ENCODE data around the gene ZNF891. TPM values are rescaled to one million over a fixed set of nuclear protein-coding genes. Genes with fewer than 3 reads are reported as not detected.

ZNF891 gene
- total RNA-seq, 1 experiment from 2014 or later = 0.02 TPM

DNA sequence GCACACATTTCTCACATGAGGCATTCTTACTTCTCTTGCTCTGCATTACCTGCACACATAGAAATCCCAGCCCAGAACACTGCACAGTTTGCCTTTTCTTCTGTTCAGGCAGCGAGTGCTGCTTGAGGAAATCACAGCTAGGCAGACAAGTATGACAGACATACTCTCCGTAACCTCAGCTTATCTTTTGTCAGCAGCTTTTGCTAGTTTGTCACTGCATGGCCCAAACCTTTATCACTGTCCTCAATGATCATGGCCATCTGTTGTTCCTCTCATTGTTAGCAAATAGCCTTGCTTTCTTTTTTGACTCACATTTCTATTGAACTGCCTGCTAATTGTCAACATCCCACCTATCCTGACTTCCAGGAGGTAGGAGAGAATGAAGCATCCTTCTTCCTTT lies 5.7 kb upstream of the ZNF891 start (continued):
- TF ChIP-seq, protein P1, sequence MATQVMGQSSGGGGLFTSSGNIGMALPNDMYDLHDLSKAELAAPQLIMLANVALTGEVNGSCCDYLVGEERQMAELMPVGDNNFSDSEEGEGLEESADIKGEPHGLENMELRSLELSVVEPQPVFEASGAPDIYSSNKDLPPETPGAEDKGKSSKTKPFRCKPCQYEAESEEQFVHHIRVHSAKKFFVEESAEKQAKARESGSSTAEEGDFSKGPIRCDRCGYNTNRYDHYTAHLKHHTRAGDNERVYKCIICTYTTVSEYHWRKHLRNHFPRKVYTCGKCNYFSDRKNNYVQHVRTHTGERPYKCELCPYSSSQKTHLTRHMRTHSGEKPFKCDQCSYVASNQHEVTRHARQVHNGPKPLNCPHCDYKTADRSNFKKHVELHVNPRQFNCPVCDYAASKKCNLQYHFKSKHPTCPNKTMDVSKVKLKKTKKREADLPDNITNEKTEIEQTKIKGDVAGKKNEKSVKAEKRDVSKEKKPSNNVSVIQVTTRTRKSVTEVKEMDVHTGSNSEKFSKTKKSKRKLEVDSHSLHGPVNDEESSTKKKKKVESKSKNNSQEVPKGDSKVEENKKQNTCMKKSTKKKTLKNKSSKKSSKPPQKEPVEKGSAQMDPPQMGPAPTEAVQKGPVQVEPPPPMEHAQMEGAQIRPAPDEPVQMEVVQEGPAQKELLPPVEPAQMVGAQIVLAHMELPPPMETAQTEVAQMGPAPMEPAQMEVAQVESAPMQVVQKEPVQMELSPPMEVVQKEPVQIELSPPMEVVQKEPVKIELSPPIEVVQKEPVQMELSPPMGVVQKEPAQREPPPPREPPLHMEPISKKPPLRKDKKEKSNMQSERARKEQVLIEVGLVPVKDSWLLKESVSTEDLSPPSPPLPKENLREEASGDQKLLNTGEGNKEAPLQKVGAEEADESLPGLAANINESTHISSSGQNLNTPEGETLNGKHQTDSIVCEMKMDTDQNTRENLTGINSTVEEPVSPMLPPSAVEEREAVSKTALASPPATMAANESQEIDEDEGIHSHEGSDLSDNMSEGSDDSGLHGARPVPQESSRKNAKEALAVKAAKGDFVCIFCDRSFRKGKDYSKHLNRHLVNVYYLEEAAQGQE (IDR thresholded peaks at IDR 0.05; ENCODE audit: low read depth) = no peak
- TF ChIP-seq EZH2 (IDR thresholded peaks at IDR 0.05) = no peak
- TF ChIP-seq, protein P2, sequence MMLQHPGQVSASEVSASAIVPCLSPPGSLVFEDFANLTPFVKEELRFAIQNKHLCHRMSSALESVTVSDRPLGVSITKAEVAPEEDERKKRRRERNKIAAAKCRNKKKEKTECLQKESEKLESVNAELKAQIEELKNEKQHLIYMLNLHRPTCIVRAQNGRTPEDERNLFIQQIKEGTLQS (IDR thresholded peaks at IDR 0.05) = no peak

DNA sequence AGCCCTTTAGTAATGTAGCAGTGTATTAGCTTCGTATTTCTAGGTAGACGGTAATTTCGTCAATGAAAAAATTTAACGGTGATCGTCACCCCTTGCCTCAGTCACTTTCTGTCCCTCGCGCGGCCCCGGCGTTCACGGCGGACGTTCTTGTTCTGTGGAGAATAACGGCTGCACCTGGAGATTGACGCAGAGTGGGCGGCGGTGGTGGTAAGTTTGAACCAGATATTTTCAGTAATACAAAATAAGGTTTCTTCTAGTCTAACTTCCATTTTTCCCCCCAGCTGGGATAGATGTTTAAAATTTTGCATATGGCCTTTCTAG lies 694 bp upstream of the ZNF891 start:
- Histone ChIP-seq H3K9ac (ENCODE audit: low read length) (no peak overlapping the region), H3K9me2 (ENCODE audit: insufficient read depth) (no peaks in the 10 kb centered on the region), H3K4me1 (ENCODE audit: control insufficient read depth in 1 of 2, insufficient read depth in 2 of 2, low read length in 2 of 2) (no peaks in the 10 kb centered on the region), H3K9me3 (ENCODE audit: control insufficient read depth in 1 of 2, insufficient read depth in 1 of 2, low read depth in 1 of 2, low read length in 2 of 2) (peaks cover 4 to 5% of the 10 kb centered on the region in 2 experiments; a peak in 2 of 4 replicates), H4K20me1 (ENCODE audit: insufficient read depth) (no peaks in the 10 kb centered on the region), H2AFZ (ENCODE audit: low read depth, low read length, poor library complexity, severe bottlenecking) (no peak overlapping the region), H3K27ac (ENCODE audit: low read depth, low read length) (no peak overlapping the region), H3K4me2 (ENCODE audit: low read length) (no peak overlapping the region), H3K4me3 (replicated peaks in 1 of 2; ENCODE audit: low read depth in 1 of 2, low read length in 2 of 2) (no peak overlapping the region), H3K36me3 (ENCODE audit: control insufficient read depth in 1 of 2, insufficient read depth in 2 of 2, low read length in 2 of 2) (no peaks in the 10 kb centered on the region), H3K79me2 (ENCODE audit: insufficient read depth, low read length) (no peaks in the 10 kb centered on the region), H3K27me3 (ENCODE audit: insufficient read depth, low read length) (no peaks in the 10 kb centered on the region)
- intact Hi-C loops (cut with micrococcal nuclease) = no loop called here
- no TSS peak for BruUV-seq (replicated peaks)
- ChIA-PET CTCF (no interaction called here), POLR2A (no interaction called here), RAD21 (ENCODE audit: low non-redundant PET in 1 of 2, low total read pairs in 2 of 2, uncharacterized antibody in 2 of 2, unreplicated experiment in 2 of 2) (no interaction called here)
- DNase-seq (ENCODE audit: low read depth, low spot score) (no peak), ATAC-seq (no peak)
- TF ChIP-seq EZH2 (IDR thresholded peaks at IDR 0.05) (no peak), EGR1 (IDR thresholded peaks at IDR 0.05; ENCODE audit: low read depth) (no peak), RAD21 (IDR thresholded peaks at IDR 0.05; ENCODE audit: low read depth) (no peak), JUND (IDR thresholded peaks at IDR 0.05) (no peak), YY1 (IDR thresholded peaks at IDR 0.05; ENCODE audit: extremely low read depth, insufficient replicate concordance, low read depth, low read length) (no peak), SIN3A (IDR thresholded peaks at IDR 0.05; ENCODE audit: low read depth) (no peak), CBX3 (IDR thresholded peaks at IDR 0.05; ENCODE audit: low read depth) (no peak), ELF1 (IDR thresholded peaks at IDR 0.05; ENCODE audit: borderline replicate concordance, low read depth) (no peak), TCF7L2 (IDR thresholded peaks at IDR 0.05; ENCODE audit: borderline replicate concordance, extremely low read depth, insufficient read depth, insufficient read length) (no peak), SP1 (IDR thresholded peaks at IDR 0.05; ENCODE audit: low read depth) (no peak), POLR2AphosphoS5 (IDR thresholded peaks at IDR 0.05; ENCODE audit: low read depth, low read length) (no peak), CEBPB (IDR thresholded peaks at IDR 0.05; ENCODE audit: low read depth) (no peak), ZNF274 (IDR thresholded peaks at IDR 0.05; ENCODE audit: low read depth, low read length) (no peak), SRF (IDR thresholded peaks at IDR 0.05; ENCODE audit: low read depth) (no peak), FOSL1 (IDR thresholded peaks at IDR 0.05; ENCODE audit: low read depth) (no peak), EZH2phosphoT487 (IDR thresholded peaks at IDR 0.05; ENCODE audit: borderline replicate concordance) (no peak), ZFX (IDR thresholded peaks at IDR 0.05) (no peak), POLR2A (IDR thresholded peaks at IDR 0.05; ENCODE audit: borderline replicate concordance, extremely low read depth, insufficient read depth, insufficient read length) (no peak)
- TF ChIP-seq, protein P3, sequence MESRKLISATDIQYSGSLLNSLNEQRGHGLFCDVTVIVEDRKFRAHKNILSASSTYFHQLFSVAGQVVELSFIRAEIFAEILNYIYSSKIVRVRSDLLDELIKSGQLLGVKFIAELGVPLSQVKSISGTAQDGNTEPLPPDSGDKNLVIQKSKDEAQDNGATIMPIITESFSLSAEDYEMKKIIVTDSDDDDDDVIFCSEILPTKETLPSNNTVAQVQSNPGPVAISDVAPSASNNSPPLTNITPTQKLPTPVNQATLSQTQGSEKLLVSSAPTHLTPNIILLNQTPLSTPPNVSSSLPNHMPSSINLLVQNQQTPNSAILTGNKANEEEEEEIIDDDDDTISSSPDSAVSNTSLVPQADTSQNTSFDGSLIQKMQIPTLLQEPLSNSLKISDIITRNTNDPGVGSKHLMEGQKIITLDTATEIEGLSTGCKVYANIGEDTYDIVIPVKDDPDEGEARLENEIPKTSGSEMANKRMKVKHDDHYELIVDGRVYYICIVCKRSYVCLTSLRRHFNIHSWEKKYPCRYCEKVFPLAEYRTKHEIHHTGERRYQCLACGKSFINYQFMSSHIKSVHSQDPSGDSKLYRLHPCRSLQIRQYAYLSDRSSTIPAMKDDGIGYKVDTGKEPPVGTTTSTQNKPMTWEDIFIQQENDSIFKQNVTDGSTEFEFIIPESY (IDR thresholded peaks at IDR 0.05; ENCODE audit: extremely low read depth, insufficient replicate concordance, low read length) = no peak
- TF ChIP-seq, protein P2 (IDR thresholded peaks at IDR 0.05) = no peak

All from HCT116 (cell line).